Activated CD8-positive, alpha-beta T cell treated with anti-CD3 and anti-CD28 coated beads for 36 hours (primary cell): ENCODE data around the gene RAB40B. TPM values are rescaled to one million over a fixed set of nuclear protein-coding genes. Genes with fewer than 3 reads are reported as not detected.

Source experiments
- ATAC-seq: fragments of 200-7000 bp; cut with Tn5 transposase; one replicate; pipeline ENCODE4 v1.10.0; 2021; ENCODE audit warnings: mild to moderate bottlenecking, moderate library complexity
- CTCF ChIA-PET: fragments of 350-600 bp; sonication (Branson Sonifier 250); formaldehyde crosslinking; loops from one replicate; lab custom pipeline; 2021; ENCODE audit warnings: antibody characterized with exemption; lab: Charles Lee
- POLR2A ChIA-PET: fragments of 350-600 bp; sonication (Branson Sonifier 250); formaldehyde crosslinking; loops from one replicate; lab custom pipeline; 2021; ENCODE audit warnings: antibody characterized with exemption; lab: Charles Lee
- DNase-seq: peaks from one replicate; pipeline ENCODE4 v3.0.0-alpha.2; 2020
- H3K27ac Mint-ChIP-seq: one replicate; pipeline ENCODE4 v1.8.0; 2021; ENCODE audit warnings: mild to moderate bottlenecking, mixed read lengths
- H3K27me3 Mint-ChIP-seq: one replicate; pipeline ENCODE4 v1.8.0; 2021; ENCODE audit warnings: mixed read lengths
- H3K36me3 Mint-ChIP-seq: one replicate; pipeline ENCODE4 v1.8.0; 2021; ENCODE audit warnings: low read depth, mixed read lengths
- H3K4me1 Mint-ChIP-seq: one replicate; pipeline ENCODE4 v1.8.0; 2021; ENCODE audit warnings: low read depth, mixed read lengths
- H3K4me3 Mint-ChIP-seq: one replicate; pipeline ENCODE4 v1.8.0; 2021; ENCODE audit warnings: mild to moderate bottlenecking, moderate library complexity, mixed read lengths
- H3K9me3 Mint-ChIP-seq: one replicate; pipeline ENCODE4 v1.8.0; 2021; ENCODE audit warnings: mixed read lengths
- intact Hi-C: fragments of 100-400 bp; cut with micrococcal nuclease; formaldehyde crosslinking; loops from one replicate; pipeline ENCODE4 v1.10.0; 2022
- total RNA-seq, 2 experiments: library from RNA; stranded (reverse); gene quantifications; one replicate each; pipeline ENCODE4 v1.2.3, GENCODE V29; 2021
- TF ChIP-seq, protein P1 (sequence below): fragments of 200-600 bp; IDR thresholded peaks from one replicate; pipeline ENCODE4 v1.8.0; 2022; ENCODE audit warnings: antibody characterized with exemption, mild to moderate bottlenecking

Gene RAB40B
- total RNA-seq, 2 experiments from 2014 or later, result 1.6 to 3.4 TPM

DNA sequence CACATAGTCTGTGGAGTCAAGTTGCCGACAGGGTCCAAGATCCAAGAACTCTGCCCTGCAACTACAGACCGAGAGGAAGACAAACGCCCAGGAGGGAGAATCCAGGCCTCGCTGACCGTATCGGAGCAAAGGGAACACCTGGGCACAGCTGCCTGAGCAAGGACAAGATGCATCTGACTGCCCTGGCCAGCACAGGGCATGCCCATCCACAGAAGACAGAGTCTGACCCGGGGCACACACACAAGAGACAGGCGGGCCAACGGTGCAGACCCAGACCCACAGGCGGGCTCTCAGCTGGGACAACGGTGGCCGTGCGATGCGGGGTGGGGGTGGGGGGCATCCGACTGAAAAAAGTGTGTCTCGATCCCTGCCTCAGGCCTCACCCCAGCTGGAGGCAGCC, 6.2 kb downstream of the RAB40B start:
- Mint-ChIP-seq H3K4me1 (peaks cover 21% of the 10 kb centered on the region), H3K4me3 (no peak overlapping the region), H3K27ac (no peak overlapping the region), H3K9me3 (peaks cover 13% of the 10 kb centered on the region), H3K36me3 (peaks cover 16% of the 10 kb centered on the region), H3K27me3 (peaks cover 2% of the 10 kb centered on the region)
- DNase-seq (no peak), ATAC-seq (no peak)
- ChIA-PET CTCF (no interaction called here), POLR2A (no interaction called here)
- TF ChIP-seq, protein P1, sequence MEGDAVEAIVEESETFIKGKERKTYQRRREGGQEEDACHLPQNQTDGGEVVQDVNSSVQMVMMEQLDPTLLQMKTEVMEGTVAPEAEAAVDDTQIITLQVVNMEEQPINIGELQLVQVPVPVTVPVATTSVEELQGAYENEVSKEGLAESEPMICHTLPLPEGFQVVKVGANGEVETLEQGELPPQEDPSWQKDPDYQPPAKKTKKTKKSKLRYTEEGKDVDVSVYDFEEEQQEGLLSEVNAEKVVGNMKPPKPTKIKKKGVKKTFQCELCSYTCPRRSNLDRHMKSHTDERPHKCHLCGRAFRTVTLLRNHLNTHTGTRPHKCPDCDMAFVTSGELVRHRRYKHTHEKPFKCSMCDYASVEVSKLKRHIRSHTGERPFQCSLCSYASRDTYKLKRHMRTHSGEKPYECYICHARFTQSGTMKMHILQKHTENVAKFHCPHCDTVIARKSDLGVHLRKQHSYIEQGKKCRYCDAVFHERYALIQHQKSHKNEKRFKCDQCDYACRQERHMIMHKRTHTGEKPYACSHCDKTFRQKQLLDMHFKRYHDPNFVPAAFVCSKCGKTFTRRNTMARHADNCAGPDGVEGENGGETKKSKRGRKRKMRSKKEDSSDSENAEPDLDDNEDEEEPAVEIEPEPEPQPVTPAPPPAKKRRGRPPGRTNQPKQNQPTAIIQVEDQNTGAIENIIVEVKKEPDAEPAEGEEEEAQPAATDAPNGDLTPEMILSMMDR, result no peak
- intact Hi-C loops, result no loop called here

DNA sequence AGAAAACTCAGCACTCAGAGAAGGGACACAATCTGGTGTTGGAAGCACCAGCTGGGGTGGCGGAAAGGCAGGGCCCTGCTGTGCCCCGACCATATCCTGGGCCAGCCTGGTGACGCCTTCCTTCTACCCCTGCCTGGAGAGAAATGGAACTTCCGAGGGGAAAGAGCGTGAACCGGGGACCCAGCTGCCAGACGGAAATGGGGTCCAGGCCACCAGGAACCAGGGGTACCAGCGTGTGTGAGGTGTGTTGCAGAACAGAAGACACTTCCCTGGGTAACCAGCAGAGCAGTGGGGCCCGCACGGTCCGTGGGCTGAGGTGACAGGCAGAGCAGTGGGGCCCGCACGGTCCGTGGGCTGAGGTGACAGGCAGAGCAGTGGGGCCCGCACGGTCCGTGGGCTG, 6.8 kb downstream of the RAB40B start:
- ATAC-seq (no peak), DNase-seq (peak; percentile 27)
- TF ChIP-seq, protein P1, result no peak
- peaks cover 13% of the 10 kb centered on the region for H3K9me3 Mint-ChIP-seq
- H3K36me3 Mint-ChIP-seq, result peaks cover 16% of the 10 kb centered on the region
- no peak overlapping the region for H3K4me3 Mint-ChIP-seq
- peaks cover 17% of the 10 kb centered on the region for H3K4me1 Mint-ChIP-seq
- POLR2A ChIA-PET, result interaction anchor here (0.7 kb wide), 1 partner anchor 184 kb away, joined by 3 read pairs; no protein-coding TSS in a partner anchor
- no peaks in the 10 kb centered on the region for H3K27me3 Mint-ChIP-seq
- CTCF ChIA-PET, result interaction anchor here (1.1 kb wide), 1 partner anchor 83 kb away, joined by 3 read pairs; no protein-coding TSS in a partner anchor
- peak overlapping the region; percentile 30 for H3K27ac Mint-ChIP-seq
- intact Hi-C loops, result no loop called here

DNA sequence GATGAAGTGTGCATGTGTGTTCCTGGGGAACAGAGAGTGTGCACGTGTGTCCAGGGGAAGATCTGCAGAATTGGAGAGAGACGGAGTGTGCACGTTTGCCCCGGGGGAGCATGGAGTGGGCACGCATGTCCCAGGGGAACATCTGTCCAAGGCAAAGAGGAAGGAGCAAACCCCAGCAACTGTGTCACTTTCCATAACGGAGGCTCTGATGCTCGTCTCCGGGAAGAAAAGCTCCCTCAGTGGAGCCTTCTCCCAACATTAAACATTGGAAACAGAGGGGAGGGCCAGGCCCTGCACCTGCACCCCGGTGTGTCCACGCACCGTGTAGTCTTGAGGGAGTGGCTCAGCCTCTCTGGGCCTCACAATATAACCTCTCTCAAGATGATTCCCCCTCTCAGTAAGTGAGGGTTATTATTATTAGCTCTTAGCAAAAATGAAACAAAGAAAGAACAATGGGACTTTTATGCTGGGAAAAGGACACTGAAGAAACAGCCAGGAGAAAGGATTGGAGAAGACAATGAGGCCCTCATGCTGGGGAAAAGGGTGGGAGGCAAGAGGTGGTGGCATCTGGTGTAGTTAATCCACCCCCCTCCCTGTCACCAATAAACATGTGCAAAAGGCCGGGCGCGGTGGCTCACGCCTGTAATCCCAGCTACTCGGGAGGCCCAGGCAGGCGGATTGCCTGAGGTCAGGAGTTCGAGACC, 7.6 kb downstream of the RAB40B start:
- H3K4me1 Mint-ChIP-seq, result peaks cover 17% of the 10 kb centered on the region
- ATAC-seq, result no peak

DNA sequence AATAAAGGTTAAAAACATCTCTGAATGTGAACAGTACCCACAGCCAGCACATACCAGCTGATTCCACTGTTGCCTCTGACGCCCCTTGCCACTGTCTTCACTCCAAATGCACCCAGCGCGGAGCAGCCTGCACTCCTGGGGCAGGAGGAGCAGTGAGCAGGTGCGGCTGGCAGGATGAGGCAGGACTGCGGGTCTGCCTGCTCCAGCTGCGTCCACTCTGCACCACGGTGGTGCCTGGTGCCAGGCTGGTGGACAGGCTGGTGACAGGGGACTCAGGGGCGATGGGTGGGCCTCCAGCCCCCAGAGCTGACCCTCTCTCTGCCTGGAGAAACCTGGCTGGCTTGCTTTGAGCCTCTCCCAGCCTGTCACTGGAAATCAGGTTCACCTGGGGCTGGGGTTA, 9.4 kb downstream of the RAB40B start:
- Mint-ChIP-seq H3K4me3 (no peak overlapping the region), H3K27ac (no peak overlapping the region), H3K9me3 (peaks cover 4% of the 10 kb centered on the region), H3K4me1 (peaks cover 17% of the 10 kb centered on the region), H3K27me3 (no peaks in the 10 kb centered on the region), H3K36me3 (peaks cover 7% of the 10 kb centered on the region)
- DNase-seq (no peak), ATAC-seq (no peak)
- TF ChIP-seq, protein P1, result no peak
- intact Hi-C loops, result no loop called here
- ChIA-PET POLR2A (no interaction called here), CTCF (interaction anchor here (1.1 kb wide), 1 partner anchor 23 kb away, joined by 3 read pairs; no protein-coding TSS in a partner anchor)

More for the DNA sequence above, 7.6 kb downstream of the RAB40B start:
- TF ChIP-seq, protein P1, result no peak
- POLR2A ChIA-PET, result interaction anchor here (0.6 to 0.8 kb wide), 3 partner anchors 23 to 230 kb away, joined by 3 read pairs; no protein-coding TSS in a partner anchor
- CTCF ChIA-PET, result interaction anchor here (1.1 kb wide), 1 partner anchor 83 kb away, joined by 3 read pairs; no protein-coding TSS in a partner anchor
- Mint-ChIP-seq H3K27ac (no peak overlapping the region), H3K27me3 (no peaks in the 10 kb centered on the region), H3K9me3 (peaks cover 13% of the 10 kb centered on the region), H3K36me3 (peaks cover 14% of the 10 kb centered on the region), H3K4me3 (no peak overlapping the region)
- intact Hi-C loops, result no loop called here
- no peak for DNase-seq

DNA sequence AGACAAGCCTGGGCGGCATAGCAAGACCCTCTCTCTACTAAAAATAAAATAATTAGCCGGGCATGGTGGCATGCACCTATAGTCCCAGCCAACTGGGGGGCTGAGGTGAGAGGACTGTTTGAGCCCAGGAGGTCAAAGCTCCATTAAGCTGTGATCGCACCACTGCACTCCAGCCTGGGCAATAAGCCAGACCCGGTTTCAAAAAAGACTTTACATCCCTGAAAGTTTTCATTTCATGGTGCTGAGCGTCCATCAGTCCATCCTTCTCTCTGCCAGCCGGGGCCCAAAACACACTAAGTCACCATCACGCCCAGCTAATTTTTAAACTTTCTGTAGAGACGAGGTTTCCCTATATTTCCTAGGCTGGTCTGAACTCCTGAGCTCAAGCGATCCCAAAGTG, 10.6 kb downstream of the RAB40B start:
- POLR2A ChIA-PET, result interaction anchor here (0.7 to 0.8 kb wide), 2 partner anchors 18 to 24 kb away, joined by 3 read pairs; no protein-coding TSS in a partner anchor
- H3K36me3 Mint-ChIP-seq, result peaks cover 2% of the 10 kb centered on the region
- CTCF ChIA-PET, result interaction anchor here (1.2 to 1.6 kb wide), 3 partner anchors 9 to 20 kb away, joined by 3 to 4 read pairs (median 3); no protein-coding TSS in a partner anchor

More for the DNA sequence above, 10.6 kb downstream of the RAB40B start:
- DNase-seq (no peak), ATAC-seq (no peak)
- Mint-ChIP-seq H3K4me3 (no peak overlapping the region), H3K27me3 (no peaks in the 10 kb centered on the region), H3K9me3 (no peaks in the 10 kb centered on the region), H3K4me1 (peaks cover 15% of the 10 kb centered on the region), H3K27ac (no peak overlapping the region)
- TF ChIP-seq, protein P1, result no peak
- intact Hi-C loops, result no loop called here
